ENCODE data around the gene ZDHHC8. TPM values are rescaled to one million over a fixed set of nuclear protein-coding genes. Genes with fewer than 3 reads are reported as not detected.

Gene ZDHHC8
- total RNA-seq, 6 experiments from 2014 or later, result 11.4 to 39.0 (median 28.7) TPM

- WGBS (ENCODE audit: insufficient coverage, low coverage, low lambda C conversion rate, missing lambda C conversion rate), result 88% methylated on average over 6 of the region's 9 CpGs
- intact Hi-C loops (cut with DNase I), result loop anchor here (10.0 kb wide), 1 partner anchor 136 kb away; no protein-coding TSS in a partner anchor
- DNase-seq (peak in 1 of 3 donors; percentile 11), ATAC-seq (no peak)
- Histone ChIP-seq H3K27ac (no peak overlapping the region), H3K36me3 (peaks cover 6 to 85% (median 31%) of the 10 kb centered on the region in 4 donors), H3K4me3 (no peak overlapping the region), H3K4me1 (peaks cover 0 to 2% (median under 1%) of the 10 kb centered on the region in 4 donors), H3K9me3 (no peaks in the 10 kb centered on the region), H3K27me3 (no peaks in the 10 kb centered on the region)
- no peak for TF ChIP-seq POLR2A (IDR thresholded peaks at IDR 0.05)
- TF ChIP-seq, protein P1, sequence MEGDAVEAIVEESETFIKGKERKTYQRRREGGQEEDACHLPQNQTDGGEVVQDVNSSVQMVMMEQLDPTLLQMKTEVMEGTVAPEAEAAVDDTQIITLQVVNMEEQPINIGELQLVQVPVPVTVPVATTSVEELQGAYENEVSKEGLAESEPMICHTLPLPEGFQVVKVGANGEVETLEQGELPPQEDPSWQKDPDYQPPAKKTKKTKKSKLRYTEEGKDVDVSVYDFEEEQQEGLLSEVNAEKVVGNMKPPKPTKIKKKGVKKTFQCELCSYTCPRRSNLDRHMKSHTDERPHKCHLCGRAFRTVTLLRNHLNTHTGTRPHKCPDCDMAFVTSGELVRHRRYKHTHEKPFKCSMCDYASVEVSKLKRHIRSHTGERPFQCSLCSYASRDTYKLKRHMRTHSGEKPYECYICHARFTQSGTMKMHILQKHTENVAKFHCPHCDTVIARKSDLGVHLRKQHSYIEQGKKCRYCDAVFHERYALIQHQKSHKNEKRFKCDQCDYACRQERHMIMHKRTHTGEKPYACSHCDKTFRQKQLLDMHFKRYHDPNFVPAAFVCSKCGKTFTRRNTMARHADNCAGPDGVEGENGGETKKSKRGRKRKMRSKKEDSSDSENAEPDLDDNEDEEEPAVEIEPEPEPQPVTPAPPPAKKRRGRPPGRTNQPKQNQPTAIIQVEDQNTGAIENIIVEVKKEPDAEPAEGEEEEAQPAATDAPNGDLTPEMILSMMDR (IDR thresholded peaks at IDR 0.05), result no peak
Measured at GRCh38 chr22:20110359-20110985, 21.1 kb upstream of the ZDHHC8 start.

- no peaks in the 10 kb centered on the region for H3K9me3 ChIP-seq
- intact Hi-C loops (cut with DNase I), result loop anchor here (10.0 kb wide), 1 partner anchor 136 kb away; no protein-coding TSS in a partner anchor
- no peak overlapping the region for H3K4me3 ChIP-seq
- H3K36me3 ChIP-seq, result peaks cover 4 to 79% (median 30%) of the 10 kb centered on the region in 4 donors
- H3K4me1 ChIP-seq, result peaks cover 0 to 8% (median 4%) of the 10 kb centered on the region in 4 donors
- WGBS (ENCODE audit: insufficient coverage, low coverage, low lambda C conversion rate, missing lambda C conversion rate), result 44% methylated on average over 9 of the region's 14 CpGs
- ATAC-seq, result peak; percentile 11 to 41 (median 29)
- H3K27ac ChIP-seq, result no peak overlapping the region
- DNase-seq, result peak in 2 of 3 donors; percentile 24 to 38
- H3K27me3 ChIP-seq, result no peaks in the 10 kb centered on the region
- TF ChIP-seq, protein P1 (IDR thresholded peaks at IDR 0.05), result peak in 3 of 4 donors; percentile 28 to 36 (median 33)
- TF ChIP-seq POLR2A (IDR thresholded peaks at IDR 0.05), result no peak
Measured at GRCh38 chr22:20111045-20111688, 20.4 kb upstream of the ZDHHC8 start.

DNA sequence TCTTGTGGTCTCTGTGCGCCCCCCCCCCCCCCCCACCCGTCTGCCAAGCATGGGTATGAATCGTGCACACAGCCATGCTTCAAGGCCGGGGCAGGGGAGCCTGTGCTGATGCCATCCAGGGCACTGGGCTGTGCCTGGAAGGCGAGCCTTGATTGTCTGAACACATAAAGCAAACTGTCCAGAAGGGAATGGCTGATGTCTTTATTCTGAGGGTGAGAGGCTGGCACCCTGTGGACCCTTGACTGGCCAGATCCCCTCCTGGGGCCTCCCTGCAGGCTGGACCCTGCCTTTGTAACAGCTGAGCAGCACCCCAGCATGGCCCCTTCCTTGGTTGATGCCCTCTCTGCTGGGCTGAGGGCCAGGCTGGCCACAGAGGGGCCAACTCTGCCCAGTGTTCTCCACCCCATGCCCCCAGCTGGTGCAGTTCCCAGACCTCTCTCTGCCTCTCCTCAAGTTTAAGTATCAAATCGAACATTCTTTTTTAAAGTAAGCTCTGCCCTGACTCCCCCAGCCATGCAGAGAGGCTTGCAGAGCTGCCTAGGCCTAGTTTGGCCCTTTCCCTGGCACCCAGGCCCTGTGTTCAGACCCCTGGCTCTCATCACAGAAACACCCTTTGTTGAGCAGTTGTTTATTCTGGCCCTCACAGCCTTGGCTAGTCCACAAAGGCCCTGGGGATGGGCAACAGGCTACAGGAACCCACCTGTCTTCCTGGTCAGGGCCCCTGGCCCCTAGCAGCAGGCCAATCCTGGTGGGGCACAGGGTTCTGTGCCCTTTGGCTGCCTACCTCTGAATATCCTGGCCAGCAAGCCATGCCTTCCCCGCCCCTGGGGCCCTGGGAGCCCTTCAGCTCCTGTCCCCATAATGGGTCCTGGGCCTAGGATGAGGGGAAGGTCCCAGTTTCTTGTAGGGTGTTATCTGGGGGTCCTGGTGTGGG, 19.6 kb upstream of the ZDHHC8 start:
- Histone ChIP-seq H3K27me3 (no peaks in the 10 kb centered on the region), H3K4me1 (peaks cover 0 to 9% (median 5%) of the 10 kb centered on the region in 4 donors), H3K4me3 (no peak overlapping the region), H3K9me3 (no peaks in the 10 kb centered on the region), H3K27ac (no peak overlapping the region), H3K36me3 (peaks cover 3 to 71% (median 24%) of the 10 kb centered on the region in 4 donors)
- 13% methylated on average over 4 of the region's 7 CpGs for WGBS (ENCODE audit: insufficient coverage, low coverage, low lambda C conversion rate, missing lambda C conversion rate)
- TF ChIP-seq POLR2A (IDR thresholded peaks at IDR 0.05), result no peak
- TF ChIP-seq, protein P1 (IDR thresholded peaks at IDR 0.05), result no peak
- intact Hi-C loops (cut with DNase I), result loop anchor here (10.0 kb wide), 1 partner anchor 137 kb away; no protein-coding TSS in a partner anchor
- DNase-seq (peak in 2 of 3 donors; percentile 16 to 46), ATAC-seq (no peak)

Measured in right lobe of liver (tissue), 6 donors.